Gastrocnemius medialis (tissue), 4 donors: ENCODE data around the gene EFNA5. TPM values are rescaled to one million over a fixed set of nuclear protein-coding genes. Genes with fewer than 3 reads are reported as not detected.

Experiments used
- ATAC-seq, 2 donors: fragments of 150-250 bp; one replicate each; pipeline ENCODE4 v1.9.1; 2016
- DNase-seq, 2 donors: peaks; one replicate each; pipeline ENCODE4 v3.0.0-alpha.2; 2019
- H3K27ac ChIP-seq, 4 donors: fragments of 200-600 bp; sonication (generic); 1 replicate in 1 of 4; 2 replicates in 3 of 4; pipeline ENCODE4 v1.5.1; 2016 to 2018; ENCODE audit warnings: mild to moderate bottlenecking in 2 of 4, moderate library complexity in 1 of 4
- H3K27me3 ChIP-seq, 3 donors: fragments of 200-600 bp; sonication (generic) in 2 of 3; 1 replicate in 1 of 3; 2 replicates in 2 of 3; pipeline versions ENCODE4 v1.5.1 to v1.6.0; 2016 to 2019; ENCODE audit warnings: mild to moderate bottlenecking in 1 of 3, moderate library complexity in 1 of 3
- H3K36me3 ChIP-seq, 2 donors: fragments of 200-600 bp; sonication (generic) in 1 of 2; one replicate each; pipeline ENCODE4 v1.5.1; 2017 to 2018
- H3K4me1 ChIP-seq, 2 donors: fragments of 200-600 bp; sonication (generic) in 1 of 2; one replicate each; pipeline ENCODE4 v1.5.1; 2016 to 2017; ENCODE audit warnings: mild to moderate bottlenecking in 2 of 2
- H3K4me3 ChIP-seq, 4 donors: fragments of 200-600 bp; sonication (generic) in 3 of 4; 1 replicate in 1 of 4; 2 replicates in 3 of 4; pipeline ENCODE4 v1.5.1; 2016 to 2019; ENCODE audit warnings: mild to moderate bottlenecking in 2 of 4
- H3K9me3 ChIP-seq, 3 donors: fragments of 200-600 bp; sonication (generic) in 2 of 3; 1 replicate in 1 of 3; 2 replicates in 2 of 3; pipeline ENCODE4 v1.5.1; 2016 to 2019
- POLR2A ChIP-seq, 2 donors: fragments of 450-650 bp; IDR thresholded peaks; one replicate each; pipeline ENCODE4 v1.6.1; 2017; ENCODE audit warnings: antibody characterized with exemption in 2 of 2, mild to moderate bottlenecking in 2 of 2, moderate library complexity in 2 of 2
- in situ Hi-C, 4 donors: fragments of 200-750 bp; cut with MboI; loops; one replicate each; pipeline versions ENCODE4 v1.15.0 to v1.8.0; 2017; ENCODE audit warnings: low sequenced_read_pairs in 4 of 4
- intact Hi-C: fragments of 100-400 bp; cut with DNase I; formaldehyde crosslinking; loops from one replicate; pipeline ENCODE4 v1.15.1; 2023; ENCODE audit warnings: low total_unique reads
- total RNA-seq, 4 donors: library from RNA; depleted of rRNA; stranded (reverse); fragments of >200 nt; gene quantifications; one replicate each; pipeline versions ENCODE4 v1.1.0 to v1.2.3, GENCODE V29; 2016
- TF ChIP-seq, protein P1 (sequence below), 5 experiments: fragments of 450-650 bp in 3 of 5; fragments of 200-600 bp in 2 of 5; sonication (generic) in 2 of 5; IDR thresholded peaks in 4 of 5; conservative IDR thresholded peaks in 1 of 5; 1 replicate in 4 of 5; 2 replicates in 1 of 5; pipeline ENCODE4 v1.5.1; 2016 to 2019; ENCODE audit warnings: antibody characterized with exemption in 5 of 5, mild to moderate bottlenecking in 3 of 5, moderate library complexity in 3 of 5

The EFNA5 gene
- total RNA-seq, 4 donors from 2014 or later: 0.15 to 0.62 (median 0.20) TPM; not detected in 1

DNA sequence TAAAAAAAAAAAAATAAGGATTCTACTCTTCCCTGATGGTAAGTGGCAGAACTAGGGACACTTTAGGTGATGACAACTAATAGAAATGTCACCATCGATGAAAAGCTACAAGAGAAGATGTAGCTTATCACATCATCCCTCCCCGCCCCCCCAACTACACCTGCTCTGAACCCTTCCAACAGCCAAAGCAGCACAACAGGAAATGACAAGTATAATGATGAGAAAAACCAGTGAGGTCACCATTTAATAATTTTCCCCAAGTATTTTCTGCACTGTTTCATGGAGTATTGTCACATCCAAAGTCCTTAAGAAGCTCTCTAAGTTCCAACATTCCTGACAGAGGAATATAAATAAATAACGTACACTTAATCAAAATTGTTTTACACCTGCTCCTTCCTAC is 221.4 kb downstream of the EFNA5 start:
- ATAC-seq: no peak
- Histone ChIP-seq H3K27me3 (no peaks in the 10 kb centered on the region), H3K27ac (no peak overlapping the region), H3K36me3 (no peaks in the 10 kb centered on the region), H3K9me3 (no peaks in the 10 kb centered on the region), H3K4me3 (no peak overlapping the region), H3K4me1 (no peaks in the 10 kb centered on the region)
- no peak for DNase-seq
- intact Hi-C loops (no loop called here), in situ Hi-C loops (no loop called here)
- TF ChIP-seq POLR2A (IDR thresholded peaks at IDR 0.05): no peak
- TF ChIP-seq, protein P1, sequence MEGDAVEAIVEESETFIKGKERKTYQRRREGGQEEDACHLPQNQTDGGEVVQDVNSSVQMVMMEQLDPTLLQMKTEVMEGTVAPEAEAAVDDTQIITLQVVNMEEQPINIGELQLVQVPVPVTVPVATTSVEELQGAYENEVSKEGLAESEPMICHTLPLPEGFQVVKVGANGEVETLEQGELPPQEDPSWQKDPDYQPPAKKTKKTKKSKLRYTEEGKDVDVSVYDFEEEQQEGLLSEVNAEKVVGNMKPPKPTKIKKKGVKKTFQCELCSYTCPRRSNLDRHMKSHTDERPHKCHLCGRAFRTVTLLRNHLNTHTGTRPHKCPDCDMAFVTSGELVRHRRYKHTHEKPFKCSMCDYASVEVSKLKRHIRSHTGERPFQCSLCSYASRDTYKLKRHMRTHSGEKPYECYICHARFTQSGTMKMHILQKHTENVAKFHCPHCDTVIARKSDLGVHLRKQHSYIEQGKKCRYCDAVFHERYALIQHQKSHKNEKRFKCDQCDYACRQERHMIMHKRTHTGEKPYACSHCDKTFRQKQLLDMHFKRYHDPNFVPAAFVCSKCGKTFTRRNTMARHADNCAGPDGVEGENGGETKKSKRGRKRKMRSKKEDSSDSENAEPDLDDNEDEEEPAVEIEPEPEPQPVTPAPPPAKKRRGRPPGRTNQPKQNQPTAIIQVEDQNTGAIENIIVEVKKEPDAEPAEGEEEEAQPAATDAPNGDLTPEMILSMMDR (IDR thresholded peaks at IDR 0.05 in 4 of 5, conservative IDR thresholded peaks at IDR 0.05 in 1 of 5): no peak

DNA sequence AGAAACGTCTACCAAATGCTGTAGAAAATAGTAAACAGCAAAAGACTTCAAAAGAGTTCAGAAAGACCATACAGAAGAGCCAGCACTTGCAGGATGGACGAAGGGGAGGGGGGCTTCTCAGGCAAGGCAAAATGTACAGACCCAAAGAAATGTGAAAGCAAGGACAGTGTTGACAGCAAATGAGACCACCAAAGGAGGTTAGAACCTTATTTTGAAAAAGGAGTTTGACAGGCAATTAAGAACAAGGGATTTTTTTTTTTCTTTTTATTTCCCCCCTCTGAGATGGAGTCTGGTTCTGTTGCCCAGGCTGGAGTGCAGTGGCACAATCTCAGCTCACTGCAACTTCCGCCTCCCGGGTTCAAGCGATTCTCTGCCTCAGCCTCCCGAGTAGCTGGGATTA is 223.2 kb downstream of the EFNA5 start:
- H3K4me1 ChIP-seq: no peaks in the 10 kb centered on the region
- TF ChIP-seq POLR2A (IDR thresholded peaks at IDR 0.05): no peak
- TF ChIP-seq, protein P1 (IDR thresholded peaks at IDR 0.05 in 4 of 5, conservative IDR thresholded peaks at IDR 0.05 in 1 of 5): no peak
- H3K27ac ChIP-seq: no peak overlapping the region
- intact Hi-C loops (no loop called here), in situ Hi-C loops (no loop called here)
- H3K4me3 ChIP-seq: no peak overlapping the region
- no peaks in the 10 kb centered on the region for H3K36me3 ChIP-seq
- ATAC-seq (no peak), DNase-seq (no peak)
- H3K9me3 ChIP-seq: no peaks in the 10 kb centered on the region
- no peaks in the 10 kb centered on the region for H3K27me3 ChIP-seq

GRCh38 chr5:107446972-107447371 is 223.8 kb downstream of the EFNA5 start:
- TF ChIP-seq POLR2A (IDR thresholded peaks at IDR 0.05): no peak
- TF ChIP-seq, protein P1 (IDR thresholded peaks at IDR 0.05 in 4 of 5, conservative IDR thresholded peaks at IDR 0.05 in 1 of 5): no peak
- DNase-seq: no peak
- Histone ChIP-seq H3K4me1 (no peaks in the 10 kb centered on the region), H3K36me3 (no peaks in the 10 kb centered on the region), H3K9me3 (no peaks in the 10 kb centered on the region), H3K27me3 (no peaks in the 10 kb centered on the region), H3K4me3 (no peak overlapping the region), H3K27ac (no peak overlapping the region)
- ATAC-seq: no peak
- in situ Hi-C loops (no loop called here), intact Hi-C loops (no loop called here)

- H3K9me3 ChIP-seq: no peaks in the 10 kb centered on the region
- no peak overlapping the region for H3K27ac ChIP-seq
- H3K4me1 ChIP-seq: no peaks in the 10 kb centered on the region
- H3K27me3 ChIP-seq: no peaks in the 10 kb centered on the region
- H3K36me3 ChIP-seq: no peaks in the 10 kb centered on the region
- no peak for TF ChIP-seq POLR2A (IDR thresholded peaks at IDR 0.05)
- TF ChIP-seq, protein P1 (IDR thresholded peaks at IDR 0.05 in 4 of 5, conservative IDR thresholded peaks at IDR 0.05 in 1 of 5): no peak
- DNase-seq: no peak
- H3K4me3 ChIP-seq: no peak overlapping the region
- ATAC-seq: no peak
- in situ Hi-C loops: no loop called here
- intact Hi-C loops: no loop called here
Measured at GRCh38 chr5:107444300-107444699, 226.4 kb downstream of the EFNA5 start.

GRCh38 chr5:107443897-107444296 is 226.8 kb downstream of the EFNA5 start:
- DNase-seq: no peak
- H3K9me3 ChIP-seq: peaks cover 0 to 1% (median 0%) of the 10 kb centered on the region in 3 donors
- no peaks in the 10 kb centered on the region for H3K27me3 ChIP-seq
- no peak for ATAC-seq
- TF ChIP-seq POLR2A (IDR thresholded peaks at IDR 0.05): no peak
- TF ChIP-seq, protein P1 (IDR thresholded peaks at IDR 0.05 in 4 of 5, conservative IDR thresholded peaks at IDR 0.05 in 1 of 5): no peak
- H3K27ac ChIP-seq: no peak overlapping the region
- H3K4me1 ChIP-seq: no peaks in the 10 kb centered on the region
- H3K36me3 ChIP-seq: no peaks in the 10 kb centered on the region
- intact Hi-C loops (no loop called here), in situ Hi-C loops (no loop called here)
- no peak overlapping the region for H3K4me3 ChIP-seq
